ENCODE results near the gene API5. TPM values are rescaled to one million over a fixed set of nuclear protein-coding genes. Genes with fewer than 3 reads are reported as not detected.

The API5 gene
- polyA plus RNA-seq (2013) = 63.7 TPM

DNA sequence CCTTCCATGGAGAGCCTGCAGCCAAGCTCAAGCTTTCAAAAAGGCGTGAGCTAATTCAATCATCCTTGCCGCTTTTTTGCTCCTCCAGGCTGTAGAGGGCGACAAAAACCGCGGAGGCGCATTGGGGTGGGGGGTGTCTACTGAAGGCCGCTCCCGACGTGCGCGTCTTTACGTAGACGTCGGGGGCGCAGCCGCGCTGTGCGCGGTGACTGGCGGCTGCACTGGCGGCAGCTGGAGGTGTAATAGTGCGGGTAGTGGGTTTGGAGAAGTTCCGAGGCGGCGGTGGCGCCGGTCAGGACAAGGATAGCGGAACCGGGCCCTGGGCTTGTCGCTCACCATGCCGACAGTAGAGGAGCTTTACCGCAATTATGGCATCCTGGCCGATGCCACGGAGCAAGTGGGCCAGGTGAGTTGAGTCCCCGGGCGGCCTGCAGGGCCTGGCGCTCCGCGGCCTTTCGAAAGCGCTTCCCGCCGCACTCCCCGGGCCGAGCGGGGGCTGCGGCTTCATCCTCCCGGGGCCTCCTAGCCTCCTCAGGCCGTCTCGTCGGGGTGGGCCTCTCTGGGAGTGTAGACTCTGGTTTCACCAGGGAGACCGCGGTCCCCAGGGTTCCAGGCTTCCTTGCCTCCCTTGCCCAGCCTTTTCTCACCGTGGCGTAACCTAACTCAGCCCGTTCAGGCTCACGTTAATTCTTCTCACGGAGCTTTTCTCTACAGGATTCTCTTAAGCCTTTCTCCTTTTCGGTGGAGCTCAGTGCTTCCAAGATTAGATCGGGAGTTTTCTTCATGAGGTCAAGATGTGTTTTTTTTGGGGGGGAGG, at the start of gene API5:
Gene API5, plus strand, starts transcription at position 206 of the 817 bp plus-strand sequence. Its CDS starts 132 bp downstream, at position 338.
- DNase-seq = peak; percentile 97 to 99 (median 99)
- H3K36me3 ChIP-seq (ENCODE audit: control insufficient read depth in 4 of 4, insufficient read depth in 4 of 4, low read length in 3 of 4) = peaks cover 0 to 3% (median 0%) of the 10 kb centered on the region in 4 experiments
- H3K27ac ChIP-seq (ENCODE audit: insufficient read depth in 1 of 2, low read depth in 1 of 2, low read length in 2 of 2, poor library complexity in 1 of 2, severe bottlenecking in 2 of 2) = peak within 1 kb of the TSS; percentile 83 to 92
- ChIA-PET CTCF (interaction anchor here (0.6 to 2.4 kb wide), 15 partner anchors 10 to 112 kb away, joined by 3 to 7 read pairs (median 3); partner anchors contain the start of gene TTC17), POLR2A (interaction anchor here (1.5 to 1.6 kb wide), 2 partner anchors 9 to 47 kb away, joined by 3 to 8 read pairs; partner anchors contain the start of gene TTC17)
- no peaks in the 10 kb centered on the region for H3K9me3 ChIP-seq (ENCODE audit: control extremely low read depth in 1 of 5, control insufficient read depth in 4 of 5, insufficient read depth in 2 of 5, low read depth in 1 of 5, low read length in 4 of 5)
- 0% methylated on average over 54 of the region's 60 CpGs for WGBS (ENCODE audit: insufficient coverage)
- no peaks in the 10 kb centered on the region for H3K27me3 ChIP-seq (replicated peaks in 2 of 5; ENCODE audit: control insufficient read depth in 4 of 5, insufficient read depth in 5 of 5, low read length in 4 of 5)
- H3K4me1 ChIP-seq (ENCODE audit: control extremely low read depth in 1 of 4, control insufficient read depth in 4 of 4, insufficient read depth in 4 of 4, low read length in 3 of 4) = peaks cover 4 to 20% (median 14%) of the 10 kb centered on the region in 4 experiments
- H3K4me3 ChIP-seq (ENCODE audit: control insufficient read depth in 1 of 7, extremely low read depth in 1 of 7, insufficient read depth in 4 of 7, low read depth in 2 of 7, low read length in 6 of 7) = peak within 1 kb of the TSS; percentile 75 to 99 (median 91)

DNA sequence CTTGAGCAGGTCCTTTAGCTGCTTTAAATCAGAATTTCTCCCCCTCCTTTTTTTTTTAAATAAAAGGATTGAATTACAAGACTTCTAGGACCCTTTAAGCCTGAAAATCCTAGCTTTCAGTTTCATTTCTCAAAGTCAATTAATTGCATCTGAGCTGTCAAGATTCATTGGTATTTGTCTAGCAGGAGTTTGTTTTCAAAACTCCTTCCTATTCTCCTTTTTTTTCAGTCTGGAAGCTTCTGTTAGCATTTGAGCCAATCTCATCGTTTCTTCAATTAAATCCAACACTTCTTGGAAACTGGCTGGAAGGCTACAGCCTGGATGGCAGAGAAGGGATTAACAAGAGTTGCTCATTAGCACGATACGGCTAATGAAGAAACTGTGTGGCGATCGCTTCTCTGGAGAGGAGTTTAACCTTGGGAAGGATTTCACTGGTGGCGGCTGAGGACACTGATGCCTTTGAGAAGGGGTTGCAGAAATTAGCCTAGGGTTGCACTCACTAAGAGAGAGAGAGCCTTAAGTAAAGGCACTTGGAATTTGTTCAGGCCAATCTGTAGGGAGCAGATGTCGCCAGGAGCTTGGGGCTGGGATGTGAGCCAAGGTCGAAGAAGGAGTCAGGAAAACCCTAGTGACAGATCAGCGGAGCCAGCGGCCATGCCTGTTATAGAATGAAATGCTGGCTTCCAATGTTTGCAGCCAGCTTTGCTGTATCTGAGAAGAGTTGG, 43.8 kb upstream of the API5 start:
- H3K9me3 ChIP-seq (ENCODE audit: control extremely low read depth in 1 of 5, control insufficient read depth in 4 of 5, insufficient read depth in 2 of 5, low read depth in 1 of 5, low read length in 4 of 5) = no peaks in the 10 kb centered on the region
- no peaks in the 10 kb centered on the region for H3K36me3 ChIP-seq (ENCODE audit: control insufficient read depth in 4 of 4, insufficient read depth in 4 of 4, low read length in 3 of 4)
- CTCF ChIA-PET = interaction anchor here (0.6 to 0.8 kb wide), 2 partner anchors 11 to 454 kb away, joined by 3 read pairs; no protein-coding TSS in a partner anchor
- POLR2A ChIA-PET = no interaction called here
- H3K27me3 ChIP-seq (replicated peaks in 2 of 5; ENCODE audit: control insufficient read depth in 4 of 5, insufficient read depth in 5 of 5, low read length in 4 of 5) = peaks cover 0 to 3% (median 0%) of the 10 kb centered on the region in 5 experiments
- 90% methylated on average over 9 of the region's 10 CpGs for WGBS (ENCODE audit: insufficient coverage)
- H3K4me1 ChIP-seq (ENCODE audit: control extremely low read depth in 1 of 4, control insufficient read depth in 4 of 4, insufficient read depth in 4 of 4, low read length in 3 of 4) = no peaks in the 10 kb centered on the region
- no peak overlapping the region for H3K27ac ChIP-seq (ENCODE audit: insufficient read depth in 1 of 2, low read depth in 1 of 2, low read length in 2 of 2, poor library complexity in 1 of 2, severe bottlenecking in 2 of 2)
- no peak for DNase-seq
- no peak overlapping the region for H3K4me3 ChIP-seq (ENCODE audit: control insufficient read depth in 1 of 7, extremely low read depth in 1 of 7, insufficient read depth in 4 of 7, low read depth in 2 of 7, low read length in 6 of 7)

DNA sequence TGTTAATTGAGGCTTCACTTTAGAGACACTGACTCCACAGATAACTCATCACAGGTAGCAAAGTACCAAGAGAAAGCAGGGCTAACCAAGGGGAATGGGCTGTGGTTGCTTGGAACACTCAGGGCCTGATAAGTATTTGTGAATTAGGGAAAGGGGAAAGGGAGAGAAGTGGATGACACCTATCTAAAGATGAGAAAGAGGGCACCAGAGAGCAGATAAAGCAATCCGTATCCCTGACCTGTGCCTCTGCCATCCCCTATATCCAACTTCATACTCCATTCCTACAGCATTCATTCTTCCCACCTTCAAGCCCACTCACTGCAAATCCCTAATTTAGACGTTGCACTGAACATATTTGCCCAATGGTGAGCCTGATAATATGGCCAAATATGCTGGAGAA, 43.0 kb upstream of the API5 start:
- Histone ChIP-seq H3K27me3 (replicated peaks in 2 of 5; ENCODE audit: control insufficient read depth in 4 of 5, insufficient read depth in 5 of 5, low read length in 4 of 5) (peaks cover 0 to 3% (median 0%) of the 10 kb centered on the region in 5 experiments), H3K4me1 (ENCODE audit: control extremely low read depth in 1 of 4, control insufficient read depth in 4 of 4, insufficient read depth in 4 of 4, low read length in 3 of 4) (no peaks in the 10 kb centered on the region), H3K27ac (ENCODE audit: insufficient read depth in 1 of 2, low read depth in 1 of 2, low read length in 2 of 2, poor library complexity in 1 of 2, severe bottlenecking in 2 of 2) (no peak overlapping the region), H3K4me3 (ENCODE audit: control insufficient read depth in 1 of 7, extremely low read depth in 1 of 7, insufficient read depth in 4 of 7, low read depth in 2 of 7, low read length in 6 of 7) (peak overlapping the region in 2 of 7 experiments; percentile 6 to 12), H3K36me3 (ENCODE audit: control insufficient read depth in 4 of 4, insufficient read depth in 4 of 4, low read length in 3 of 4) (no peaks in the 10 kb centered on the region), H3K9me3 (ENCODE audit: control extremely low read depth in 1 of 5, control insufficient read depth in 4 of 5, insufficient read depth in 2 of 5, low read depth in 1 of 5, low read length in 4 of 5) (no peaks in the 10 kb centered on the region)
- WGBS (ENCODE audit: insufficient coverage) = no CpG with 5 or more reads among the region's 2 CpGs
- ChIA-PET CTCF (interaction anchor here (1.5 kb wide), 1 partner anchor 14 kb away, joined by 11 read pairs; no protein-coding TSS in a partner anchor), POLR2A (no interaction called here)
- no peak for DNase-seq

DNA sequence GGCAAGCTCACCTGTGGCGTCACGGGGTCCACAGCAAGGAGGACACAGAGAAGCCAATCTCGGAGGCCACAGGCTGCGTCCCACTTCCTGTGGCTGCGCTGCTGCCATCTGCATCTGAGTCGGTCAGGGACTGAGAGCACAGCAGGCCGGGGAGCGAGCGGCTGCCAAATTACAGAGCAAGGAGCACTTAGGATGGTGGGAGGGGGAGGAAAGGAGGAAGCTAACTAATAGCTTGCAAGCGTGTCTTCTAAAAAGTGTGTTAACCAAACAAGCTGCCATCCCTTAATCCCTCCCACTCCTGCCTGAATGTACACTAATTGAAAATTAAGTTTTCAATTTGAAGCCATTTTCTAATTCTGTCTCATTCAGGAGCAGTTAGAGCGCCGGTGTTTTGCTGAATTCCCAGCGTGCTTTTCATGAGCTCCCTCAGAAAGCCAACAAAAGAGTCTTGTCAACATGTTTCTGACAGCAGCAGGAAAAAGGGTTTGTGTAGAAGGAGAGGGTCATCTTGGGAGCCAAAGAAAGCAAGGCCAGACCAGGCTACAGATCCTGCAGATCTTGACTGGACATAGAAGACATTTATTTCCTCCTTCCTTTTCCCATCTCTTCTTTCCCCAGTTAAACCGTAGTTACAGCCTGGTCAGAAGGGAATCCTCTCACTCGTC, 42.4 kb upstream of the API5 start:
- ChIA-PET POLR2A (no interaction called here), CTCF (interaction anchor here (1.2 to 1.5 kb wide), 2 partner anchors 14 to 745 kb away, joined by 3 to 11 read pairs; no protein-coding TSS in a partner anchor)
- Histone ChIP-seq H3K27me3 (replicated peaks in 2 of 5; ENCODE audit: control insufficient read depth in 4 of 5, insufficient read depth in 5 of 5, low read length in 4 of 5) (peaks cover 0 to 3% (median 0%) of the 10 kb centered on the region in 5 experiments), H3K9me3 (ENCODE audit: control extremely low read depth in 1 of 5, control insufficient read depth in 4 of 5, insufficient read depth in 2 of 5, low read depth in 1 of 5, low read length in 4 of 5) (no peaks in the 10 kb centered on the region), H3K36me3 (ENCODE audit: control insufficient read depth in 4 of 4, insufficient read depth in 4 of 4, low read length in 3 of 4) (no peaks in the 10 kb centered on the region), H3K4me3 (ENCODE audit: control insufficient read depth in 1 of 7, extremely low read depth in 1 of 7, insufficient read depth in 4 of 7, low read depth in 2 of 7, low read length in 6 of 7) (peak overlapping the region in 2 of 7 experiments; percentile 12), H3K4me1 (ENCODE audit: control extremely low read depth in 1 of 4, control insufficient read depth in 4 of 4, insufficient read depth in 4 of 4, low read length in 3 of 4) (no peaks in the 10 kb centered on the region), H3K27ac (ENCODE audit: insufficient read depth in 1 of 2, low read depth in 1 of 2, low read length in 2 of 2, poor library complexity in 1 of 2, severe bottlenecking in 2 of 2) (no peak overlapping the region)
- peak in 2 of 3 donors; percentile 11 to 19 for DNase-seq
- 62% methylated on average over 11 of the region's 15 CpGs for WGBS (ENCODE audit: insufficient coverage)

DNA sequence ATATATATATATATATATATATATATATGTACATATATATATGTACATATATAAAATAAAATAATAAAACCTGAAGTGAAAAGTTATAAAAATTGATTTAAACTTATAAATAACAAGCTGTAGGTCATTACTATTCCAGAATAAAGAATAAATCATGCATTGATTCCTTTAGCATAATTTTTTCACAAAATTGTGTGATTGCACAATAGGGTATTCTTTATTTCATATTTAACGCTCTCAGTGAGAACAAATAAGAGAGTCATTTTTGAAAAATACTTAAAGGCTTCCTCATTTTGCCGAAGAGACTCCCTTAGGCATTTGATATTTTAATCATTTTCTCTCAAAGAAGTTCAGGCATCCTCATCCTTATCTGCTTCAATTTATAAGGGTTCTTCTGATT, 41.3 kb upstream of the API5 start:
- Histone ChIP-seq H3K4me1 (ENCODE audit: control extremely low read depth in 1 of 4, control insufficient read depth in 4 of 4, insufficient read depth in 4 of 4, low read length in 3 of 4) (no peaks in the 10 kb centered on the region), H3K9me3 (ENCODE audit: control extremely low read depth in 1 of 5, control insufficient read depth in 4 of 5, insufficient read depth in 2 of 5, low read depth in 1 of 5, low read length in 4 of 5) (no peaks in the 10 kb centered on the region), H3K36me3 (ENCODE audit: control insufficient read depth in 4 of 4, insufficient read depth in 4 of 4, low read length in 3 of 4) (no peaks in the 10 kb centered on the region), H3K4me3 (ENCODE audit: control insufficient read depth in 1 of 7, extremely low read depth in 1 of 7, insufficient read depth in 4 of 7, low read depth in 2 of 7, low read length in 6 of 7) (no peak overlapping the region), H3K27me3 (replicated peaks in 2 of 5; ENCODE audit: control insufficient read depth in 4 of 5, insufficient read depth in 5 of 5, low read length in 4 of 5) (peaks cover 0 to 3% (median 0%) of the 10 kb centered on the region in 5 experiments), H3K27ac (ENCODE audit: insufficient read depth in 1 of 2, low read depth in 1 of 2, low read length in 2 of 2, poor library complexity in 1 of 2, severe bottlenecking in 2 of 2) (no peak overlapping the region)
- 100% methylated on average over 2 of the region's 2 CpGs for WGBS (ENCODE audit: insufficient coverage)
- POLR2A ChIA-PET = no interaction called here
- DNase-seq = no peak
- CTCF ChIA-PET = interaction anchor here (1.2 to 1.5 kb wide), 2 partner anchors 13 to 746 kb away, joined by 3 to 11 read pairs; no protein-coding TSS in a partner anchor

DNA sequence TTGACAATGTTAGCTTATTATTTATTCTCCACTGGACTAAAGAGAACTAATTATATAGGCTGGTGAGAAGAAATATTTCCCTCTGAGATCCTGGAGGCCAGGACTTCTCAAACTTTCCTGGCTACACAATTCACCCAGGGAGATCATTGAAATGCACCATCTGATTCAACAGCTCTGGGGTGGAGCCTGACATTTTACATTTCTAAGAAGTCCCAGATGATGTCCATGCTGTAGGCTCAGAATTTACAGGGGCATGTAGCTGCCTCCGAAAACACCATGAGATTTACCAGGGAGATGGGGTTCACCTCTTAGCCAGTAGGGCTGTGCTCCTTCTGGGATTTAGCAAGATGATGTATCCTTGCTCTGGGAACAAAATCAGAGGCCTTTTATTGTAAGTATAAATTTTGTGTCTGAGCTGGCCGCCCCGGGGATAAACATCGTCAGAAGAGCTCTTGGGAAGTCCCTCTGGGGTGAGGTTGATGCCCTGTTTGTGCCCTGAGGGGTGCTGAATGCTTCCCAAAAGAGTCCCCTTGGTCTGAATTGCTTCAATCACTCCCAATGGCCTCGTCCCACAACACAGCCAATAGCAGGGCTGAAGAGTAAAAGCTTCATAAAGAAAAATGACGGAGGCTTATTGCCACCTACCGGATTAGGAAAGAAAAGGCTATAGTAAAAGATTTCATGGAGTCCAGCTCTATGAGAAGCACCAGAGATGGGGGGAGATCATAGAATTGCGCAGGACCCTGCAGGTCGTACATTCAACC, 33.4 kb upstream of the API5 start:
- CTCF ChIA-PET = interaction anchor here (0.5 to 2.2 kb wide), 7 partner anchors 10 to 515 kb away, joined by 3 to 7 read pairs (median 3); no protein-coding TSS in a partner anchor
- H3K9me3 ChIP-seq (ENCODE audit: control extremely low read depth in 1 of 5, control insufficient read depth in 4 of 5, insufficient read depth in 2 of 5, low read depth in 1 of 5, low read length in 4 of 5) = no peaks in the 10 kb centered on the region
- no peak overlapping the region for H3K4me3 ChIP-seq (ENCODE audit: control insufficient read depth in 1 of 7, extremely low read depth in 1 of 7, insufficient read depth in 4 of 7, low read depth in 2 of 7, low read length in 6 of 7)
- peak; percentile 7 to 19 (median 10) for DNase-seq
- H3K27me3 ChIP-seq (replicated peaks in 2 of 5; ENCODE audit: control insufficient read depth in 4 of 5, insufficient read depth in 5 of 5, low read length in 4 of 5) = peaks cover 0 to 14% (median 9%) of the 10 kb centered on the region in 5 experiments
- POLR2A ChIA-PET = no interaction called here
- H3K36me3 ChIP-seq (ENCODE audit: control insufficient read depth in 4 of 4, insufficient read depth in 4 of 4, low read length in 3 of 4) = no peaks in the 10 kb centered on the region
- no peak overlapping the region for H3K27ac ChIP-seq (ENCODE audit: insufficient read depth in 1 of 2, low read depth in 1 of 2, low read length in 2 of 2, poor library complexity in 1 of 2, severe bottlenecking in 2 of 2)
- no peaks in the 10 kb centered on the region for H3K4me1 ChIP-seq (ENCODE audit: control extremely low read depth in 1 of 4, control insufficient read depth in 4 of 4, insufficient read depth in 4 of 4, low read length in 3 of 4)
- 71% methylated on average over 5 of the region's 9 CpGs for WGBS (ENCODE audit: insufficient coverage)

Measured in common myeloid progenitor, CD34-positive (primary cell).